GM12801 (cell line): ENCODE results near the gene CCNQ.

Source experiments
- CTCF ChIP-seq: IDR thresholded peaks from one replicate; pipeline ENCODE4 v1.5.1; 2011; ENCODE audit warnings: control low read depth; ENCODE audit not compliant: insufficient read length; ENCODE audit errors: extremely low read depth

Gene CCNQ

GRCh38 chrX:153611298-153612095, 12.6 kb upstream of the CCNQ start:
- TF ChIP-seq CTCF = no peak

- no peak for TF ChIP-seq CTCF
Measured at GRCh38 chrX:153610836-153611213, 11.9 kb upstream of the CCNQ start.

- no peak for TF ChIP-seq CTCF
Measured at GRCh38 chrX:153609917-153610835, 11.2 kb upstream of the CCNQ start.

GRCh38 chrX:153608806-153609205, 9.9 kb upstream of the CCNQ start:
- no peak for TF ChIP-seq CTCF

GRCh38 chrX:153608376-153608775, 9.4 kb upstream of the CCNQ start:
- TF ChIP-seq CTCF = no peak

GRCh38 chrX:153606503-153606902, 7.6 kb upstream of the CCNQ start:
- TF ChIP-seq CTCF = no peak

- no peak for TF ChIP-seq CTCF
Measured at GRCh38 chrX:153603131-153603656, 4.3 kb upstream of the CCNQ start.
